SK-N-SH treated with all-trans-retinoic acid at 6 μM for 48 hours (cell line): Measurements from ENCODE around the gene CACNA1C.

Experiments
- ARNTL ChIP-seq: fragments of 450-650 bp; formaldehyde crosslinking; IDR thresholded peaks from 2 replicates; pipeline ENCODE4 v1.5.0; 2020; ENCODE audit warnings: low read depth, mild to moderate bottlenecking, moderate library complexity, borderline replicate concordance
- BACH2 ChIP-seq: fragments of 250-450 bp; sonication (Bioruptor Pico); IDR thresholded peaks from 2 replicates; pipeline ENCODE4 v1.9.0; 2021; ENCODE audit warnings: mild to moderate bottlenecking, borderline replicate concordance
- ISL1 ChIP-seq: fragments of 250-450 bp; sonication (Bioruptor Pico); IDR thresholded peaks from 2 replicates; pipeline ENCODE4 v2.1.2; 2022; ENCODE audit warnings: mild to moderate bottlenecking, moderate library complexity
- OSR1 ChIP-seq: fragments of 250-450 bp; sonication (Bioruptor Pico); IDR thresholded peaks from 2 replicates; pipeline ENCODE4 v1.8.0; 2022; ENCODE audit warnings: moderate library complexity, mild to moderate bottlenecking, inconsistent platforms
- PATZ1 ChIP-seq: fragments of 250-450 bp; sonication (Bioruptor Pico); IDR thresholded peaks from 2 replicates; pipeline ENCODE4 v1.8.0; 2020; ENCODE audit warnings: mild to moderate bottlenecking, moderate library complexity, borderline replicate concordance
- PPARA ChIP-seq: fragments of 250-450 bp; sonication (Bioruptor Pico); IDR thresholded peaks from 2 replicates; pipeline ENCODE4 v1.5.0; 2020; ENCODE audit warnings: mild to moderate bottlenecking, borderline replicate concordance
- TF ChIP-seq, protein P1 (sequence below): fragments of 250-450 bp; sonication (Bioruptor Pico); IDR thresholded peaks from 2 replicates; pipeline ENCODE4 v1.5.1; 2020; ENCODE audit warnings: low read depth, mild to moderate bottlenecking, moderate library complexity
- TF ChIP-seq, protein P2 (sequence below): fragments of 250-450 bp; sonication (Bioruptor Pico); IDR thresholded peaks from 2 replicates; pipeline ENCODE4 v1.5.0; 2020; ENCODE audit warnings: mild to moderate bottlenecking, moderate library complexity

DNA sequence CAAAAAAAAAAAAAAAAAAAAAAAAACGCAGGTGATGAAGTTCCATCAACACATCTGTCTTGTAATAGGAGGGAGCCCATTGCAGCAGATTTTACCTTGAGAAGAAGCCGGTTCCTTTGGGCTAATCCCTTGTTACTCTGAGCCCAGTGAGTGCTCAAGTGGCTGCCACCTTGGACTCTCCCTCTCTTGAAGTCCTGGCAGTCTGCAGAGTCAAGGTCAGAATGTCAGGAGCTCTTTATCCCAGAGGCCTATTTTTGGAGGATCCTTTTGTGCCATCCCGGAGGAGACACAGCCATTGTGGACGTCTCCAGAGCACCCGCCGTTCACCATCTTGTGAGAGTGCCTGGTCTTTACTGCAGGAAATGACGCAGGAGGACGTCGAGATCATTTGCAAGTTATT lies 397.8 kb downstream of the CACNA1C start:
- TF ChIP-seq PPARA (CRISPR knock-in tag) (no peak), PATZ1 (no peak), BACH2 (CRISPR knock-in tag) (no peak), ARNTL (CRISPR knock-in tag) (no peak), OSR1 (CRISPR knock-in tag) (no peak), ISL1 (no peak)
- TF ChIP-seq, protein P1, sequence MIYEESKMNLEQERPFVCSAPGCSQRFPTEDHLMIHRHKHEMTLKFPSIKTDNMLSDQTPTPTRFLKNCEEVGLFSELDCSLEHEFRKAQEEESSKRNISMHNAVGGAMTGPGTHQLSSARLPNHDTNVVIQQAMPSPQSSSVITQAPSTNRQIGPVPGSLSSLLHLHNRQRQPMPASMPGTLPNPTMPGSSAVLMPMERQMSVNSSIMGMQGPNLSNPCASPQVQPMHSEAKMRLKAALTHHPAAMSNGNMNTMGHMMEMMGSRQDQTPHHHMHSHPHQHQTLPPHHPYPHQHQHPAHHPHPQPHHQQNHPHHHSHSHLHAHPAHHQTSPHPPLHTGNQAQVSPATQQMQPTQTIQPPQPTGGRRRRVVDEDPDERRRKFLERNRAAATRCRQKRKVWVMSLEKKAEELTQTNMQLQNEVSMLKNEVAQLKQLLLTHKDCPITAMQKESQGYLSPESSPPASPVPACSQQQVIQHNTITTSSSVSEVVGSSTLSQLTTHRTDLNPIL (CRISPR knock-in tag) = no peak
- TF ChIP-seq, protein P2, sequence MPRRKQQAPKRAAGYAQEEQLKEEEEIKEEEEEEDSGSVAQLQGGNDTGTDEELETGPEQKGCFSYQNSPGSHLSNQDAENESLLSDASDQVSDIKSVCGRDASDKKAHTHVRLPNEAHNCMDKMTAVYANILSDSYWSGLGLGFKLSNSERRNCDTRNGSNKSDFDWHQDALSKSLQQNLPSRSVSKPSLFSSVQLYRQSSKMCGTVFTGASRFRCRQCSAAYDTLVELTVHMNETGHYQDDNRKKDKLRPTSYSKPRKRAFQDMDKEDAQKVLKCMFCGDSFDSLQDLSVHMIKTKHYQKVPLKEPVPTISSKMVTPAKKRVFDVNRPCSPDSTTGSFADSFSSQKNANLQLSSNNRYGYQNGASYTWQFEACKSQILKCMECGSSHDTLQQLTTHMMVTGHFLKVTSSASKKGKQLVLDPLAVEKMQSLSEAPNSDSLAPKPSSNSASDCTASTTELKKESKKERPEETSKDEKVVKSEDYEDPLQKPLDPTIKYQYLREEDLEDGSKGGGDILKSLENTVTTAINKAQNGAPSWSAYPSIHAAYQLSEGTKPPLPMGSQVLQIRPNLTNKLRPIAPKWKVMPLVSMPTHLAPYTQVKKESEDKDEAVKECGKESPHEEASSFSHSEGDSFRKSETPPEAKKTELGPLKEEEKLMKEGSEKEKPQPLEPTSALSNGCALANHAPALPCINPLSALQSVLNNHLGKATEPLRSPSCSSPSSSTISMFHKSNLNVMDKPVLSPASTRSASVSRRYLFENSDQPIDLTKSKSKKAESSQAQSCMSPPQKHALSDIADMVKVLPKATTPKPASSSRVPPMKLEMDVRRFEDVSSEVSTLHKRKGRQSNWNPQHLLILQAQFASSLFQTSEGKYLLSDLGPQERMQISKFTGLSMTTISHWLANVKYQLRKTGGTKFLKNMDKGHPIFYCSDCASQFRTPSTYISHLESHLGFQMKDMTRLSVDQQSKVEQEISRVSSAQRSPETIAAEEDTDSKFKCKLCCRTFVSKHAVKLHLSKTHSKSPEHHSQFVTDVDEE (CRISPR knock-in tag) = no peak
